Suprapubic skin (tissue), 4 donors: ENCODE results near the gene SMPD3.

ENCODE experiments used
- POLR2A ChIP-seq, 2 donors: fragments of 450-650 bp; IDR thresholded peaks; one replicate each; pipeline ENCODE4 v1.6.1; 2017; ENCODE audit warnings: antibody characterized with exemption in 2 of 2, mild to moderate bottlenecking in 2 of 2, moderate library complexity in 2 of 2
- POLR2AphosphoS5 ChIP-seq, 3 donors: sonication (generic); formaldehyde crosslinking; IDR thresholded peaks; one replicate each; pipeline ENCODE4 v1.6.1; 2017; ENCODE audit warnings: antibody characterized with exemption in 3 of 3
- TF ChIP-seq, protein P1 (sequence below), 2 donors: fragments of 200-600 bp in 1 of 2; fragments of 450-650 bp in 1 of 2; sonication (generic) in 1 of 2; IDR thresholded peaks; one replicate each; pipeline ENCODE4 v1.5.1; 2016 to 2019; ENCODE audit warnings: antibody characterized with exemption in 2 of 2, mild to moderate bottlenecking in 1 of 2, moderate library complexity in 1 of 2

DNA sequence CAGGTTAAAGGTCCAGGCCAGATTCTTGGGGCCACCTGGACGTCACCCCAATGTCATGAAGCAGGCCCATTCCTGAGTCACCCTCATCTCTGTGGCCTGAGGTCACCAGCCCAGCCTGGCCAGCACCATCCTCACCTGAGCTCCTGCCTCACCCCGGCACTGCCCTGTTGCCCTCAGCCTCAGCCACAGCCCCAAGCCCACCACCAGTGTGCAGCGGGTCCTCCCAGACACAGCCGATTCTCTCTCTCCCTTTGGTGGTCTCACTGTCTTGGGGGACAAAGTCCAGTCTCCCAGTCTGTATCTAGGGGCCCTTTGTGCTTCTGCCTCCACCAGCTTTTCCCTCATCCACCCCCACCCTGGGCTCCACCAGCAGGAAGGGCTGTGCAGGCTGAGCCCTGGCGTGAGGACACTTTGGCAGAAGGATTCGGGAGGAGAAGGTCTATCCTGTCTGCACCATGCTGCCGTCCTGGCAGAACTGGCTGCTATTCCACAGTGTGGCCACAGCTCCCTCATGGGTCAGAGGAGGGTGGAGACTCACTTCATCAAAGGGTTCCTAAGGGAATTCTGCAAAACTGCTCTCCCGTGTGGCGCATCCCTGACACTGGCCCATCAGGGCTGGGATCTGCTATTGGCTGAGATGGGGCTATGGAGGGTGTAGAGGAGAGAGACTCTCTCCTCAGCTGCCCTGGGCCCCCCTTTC, 73.2 kb downstream of the SMPD3 start:
- TF ChIP-seq, protein P1, sequence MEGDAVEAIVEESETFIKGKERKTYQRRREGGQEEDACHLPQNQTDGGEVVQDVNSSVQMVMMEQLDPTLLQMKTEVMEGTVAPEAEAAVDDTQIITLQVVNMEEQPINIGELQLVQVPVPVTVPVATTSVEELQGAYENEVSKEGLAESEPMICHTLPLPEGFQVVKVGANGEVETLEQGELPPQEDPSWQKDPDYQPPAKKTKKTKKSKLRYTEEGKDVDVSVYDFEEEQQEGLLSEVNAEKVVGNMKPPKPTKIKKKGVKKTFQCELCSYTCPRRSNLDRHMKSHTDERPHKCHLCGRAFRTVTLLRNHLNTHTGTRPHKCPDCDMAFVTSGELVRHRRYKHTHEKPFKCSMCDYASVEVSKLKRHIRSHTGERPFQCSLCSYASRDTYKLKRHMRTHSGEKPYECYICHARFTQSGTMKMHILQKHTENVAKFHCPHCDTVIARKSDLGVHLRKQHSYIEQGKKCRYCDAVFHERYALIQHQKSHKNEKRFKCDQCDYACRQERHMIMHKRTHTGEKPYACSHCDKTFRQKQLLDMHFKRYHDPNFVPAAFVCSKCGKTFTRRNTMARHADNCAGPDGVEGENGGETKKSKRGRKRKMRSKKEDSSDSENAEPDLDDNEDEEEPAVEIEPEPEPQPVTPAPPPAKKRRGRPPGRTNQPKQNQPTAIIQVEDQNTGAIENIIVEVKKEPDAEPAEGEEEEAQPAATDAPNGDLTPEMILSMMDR (IDR thresholded peaks at IDR 0.05): no peak
- TF ChIP-seq POLR2A (IDR thresholded peaks at IDR 0.05): no peak
- no peak for TF ChIP-seq POLR2AphosphoS5 (IDR thresholded peaks at IDR 0.05)
